Thymus (tissue), 11 donors: ENCODE measurements around the gene SPINK14. TPM values are rescaled to one million over a fixed set of nuclear protein-coding genes. Genes with fewer than 3 reads are reported as not detected.

ENCODE experiments used
- DNase-seq, 9 donors: peaks; one replicate each; pipeline ENCODE4 v3.0.0-alpha.2; 2013; ENCODE audit warnings: low spot score in 9 of 9, low read depth in 6 of 9, missing footprints in 1 of 9
- H3K27ac ChIP-seq, 2 donors: one replicate each; pipeline ENCODE4 v1.5.1; 2013; ENCODE audit warnings: control low read depth in 1 of 2, low read depth in 1 of 2, low read length in 1 of 2, mild to moderate bottlenecking in 1 of 2, moderate library complexity in 1 of 2
- H3K27me3 ChIP-seq, 2 donors: one replicate each; pipeline ENCODE4 v1.5.1; 2013; ENCODE audit warnings: low read length in 1 of 2; ENCODE audit not compliant: control insufficient read depth in 2 of 2, insufficient read depth in 1 of 2
- H3K36me3 ChIP-seq, 2 donors: one replicate each; pipeline ENCODE4 v1.5.1; 2013; ENCODE audit warnings: low read length in 1 of 2, mild to moderate bottlenecking in 1 of 2, moderate library complexity in 1 of 2; ENCODE audit not compliant: control insufficient read depth in 2 of 2, insufficient read depth in 2 of 2
- H3K4me1 ChIP-seq, 2 donors: one replicate each; pipeline ENCODE4 v1.5.1; 2013; ENCODE audit warnings: low read length in 2 of 2; ENCODE audit not compliant: control insufficient read depth in 2 of 2, insufficient read depth in 2 of 2
- H3K4me3 ChIP-seq, 2 donors: one replicate each; pipeline ENCODE4 v1.5.1; 2013; ENCODE audit warnings: low read length in 2 of 2, control low read depth in 1 of 2, mild to moderate bottlenecking in 1 of 2
- H3K9me3 ChIP-seq, 2 donors: one replicate each; pipeline ENCODE4 v1.5.1; 2013; ENCODE audit warnings: low read length in 1 of 2, mild to moderate bottlenecking in 1 of 2; ENCODE audit not compliant: control insufficient read depth in 2 of 2, insufficient read depth in 1 of 2
- WGBS: extraction: QIAGEN DNeasy Blood & Tissue Kit; methylation state at CpG from one replicate; pipeline ENCODE4 v1.1.7; 2013; 5-methylcytosine and 5-hydroxymethylcytosine counted together
- polyA plus RNA-seq: library from polyadenylated mRNA; stranded (reverse); fragments of 200-250 nt; gene quantifications from one replicate; pipeline ENCODE4 v1.2.3, GENCODE V29; 2013
- total RNA-seq: library from RNA; stranded (reverse); fragments of 120-200 nt; gene quantifications from one replicate; pipeline ENCODE4 v1.2.4, GENCODE V29; 2013
- donor health status: healthy.

The SPINK14 gene
- total and polyA plus RNA-seq, 2 donors, result not detected

- no peaks in the 10 kb centered on the region for H3K36me3 ChIP-seq
- H3K27ac ChIP-seq, result no peak overlapping the region
- H3K9me3 ChIP-seq, result no peaks in the 10 kb centered on the region
- 87% methylated on average over 2 of the region's 2 CpGs for WGBS
- no peaks in the 10 kb centered on the region for H3K27me3 ChIP-seq
- no peaks in the 10 kb centered on the region for H3K4me1 ChIP-seq
- no peak overlapping the region for H3K4me3 ChIP-seq
- DNase-seq, result no peak
Observed at GRCh38 chr5:148151872-148152271, 16.5 kb upstream of the SPINK14 start.

- H3K27me3 ChIP-seq, result no peaks in the 10 kb centered on the region
- H3K4me1 ChIP-seq, result no peaks in the 10 kb centered on the region
- DNase-seq, result no peak
- no peaks in the 10 kb centered on the region for H3K9me3 ChIP-seq
- H3K36me3 ChIP-seq, result no peaks in the 10 kb centered on the region
- no peak overlapping the region for H3K4me3 ChIP-seq
- no peak overlapping the region for H3K27ac ChIP-seq
Observed at GRCh38 chr5:148152781-148153180, 15.6 kb upstream of the SPINK14 start.

DNA sequence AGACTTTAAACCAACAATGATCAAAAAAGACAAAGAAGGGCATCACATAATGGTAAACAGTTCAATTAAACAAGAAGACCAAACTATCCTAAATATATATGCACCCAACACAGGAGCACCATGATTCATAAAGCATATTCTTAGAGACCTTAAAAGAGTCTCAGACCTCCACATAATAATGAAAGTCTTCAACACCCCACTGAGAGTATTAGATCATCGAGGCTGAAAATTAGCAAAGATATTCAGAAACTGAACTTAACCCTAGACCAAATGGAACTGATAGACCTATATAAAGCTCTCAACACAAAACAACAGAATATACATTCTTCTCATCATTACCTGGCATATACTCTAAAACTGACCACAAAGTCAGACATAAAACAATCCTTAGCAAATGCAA, 11.7 kb upstream of the SPINK14 start:
- no peaks in the 10 kb centered on the region for H3K4me1 ChIP-seq
- H3K27me3 ChIP-seq, result no peaks in the 10 kb centered on the region
- no peak overlapping the region for H3K4me3 ChIP-seq
- no peak for DNase-seq
- H3K27ac ChIP-seq, result no peak overlapping the region
- 97% methylated on average over 1 of the region's 1 CpG for WGBS
- H3K36me3 ChIP-seq, result no peaks in the 10 kb centered on the region
- H3K9me3 ChIP-seq, result no peaks in the 10 kb centered on the region

DNA sequence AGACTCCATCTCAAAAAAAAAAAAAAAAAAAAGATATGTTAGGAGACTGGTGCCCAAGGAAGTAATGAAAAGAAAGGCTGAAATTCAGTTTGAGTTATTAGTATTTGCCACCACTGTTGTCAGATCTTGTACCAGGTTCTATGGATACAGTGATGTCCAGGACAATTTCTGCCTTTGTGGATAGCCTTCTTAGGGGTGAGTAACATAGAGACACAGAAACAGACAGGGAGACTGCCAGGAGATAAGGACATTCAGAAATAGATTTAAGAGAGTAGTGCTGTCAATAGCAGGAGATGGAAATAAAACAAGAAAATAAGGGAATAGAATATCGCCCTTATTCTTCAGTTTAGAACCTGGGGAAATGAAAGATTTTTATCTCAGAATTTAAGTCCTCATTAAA, 6.3 kb upstream of the SPINK14 start:
- 98% methylated on average over 1 of the region's 1 CpG for WGBS
- no peaks in the 10 kb centered on the region for H3K36me3 ChIP-seq
- H3K27me3 ChIP-seq, result no peaks in the 10 kb centered on the region
- no peaks in the 10 kb centered on the region for H3K4me1 ChIP-seq
- no peak overlapping the region for H3K4me3 ChIP-seq
- no peaks in the 10 kb centered on the region for H3K9me3 ChIP-seq
- H3K27ac ChIP-seq, result no peak overlapping the region
- no peak for DNase-seq

DNA sequence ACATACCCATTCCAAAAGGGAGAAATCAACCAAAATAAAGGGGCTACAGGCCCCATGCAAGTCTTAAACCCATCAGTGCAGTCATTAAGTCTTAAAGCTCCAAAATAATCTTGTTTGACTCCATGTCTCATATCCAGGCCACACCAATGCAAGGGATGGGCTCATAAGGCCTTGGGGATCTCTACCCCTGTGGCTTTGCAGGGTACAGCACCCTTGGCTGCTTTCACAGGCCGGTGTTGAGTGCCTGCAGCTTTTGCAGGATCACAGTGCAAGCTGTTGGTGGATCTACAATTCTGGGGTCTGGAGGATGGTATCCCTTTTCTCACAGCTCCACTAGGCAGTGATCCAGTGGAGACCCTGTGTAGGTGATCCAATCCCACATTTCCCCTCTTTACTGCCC, 5.0 kb upstream of the SPINK14 start:
- Histone ChIP-seq H3K27ac (no peak overlapping the region), H3K4me3 (no peak overlapping the region), H3K27me3 (no peaks in the 10 kb centered on the region), H3K4me1 (no peaks in the 10 kb centered on the region), H3K9me3 (no peaks in the 10 kb centered on the region), H3K36me3 (no peaks in the 10 kb centered on the region)
- DNase-seq, result no peak
- 96% methylated on average over 1 of the region's 1 CpG for WGBS

- DNase-seq, result no peak
Observed at GRCh38 chr5:148166550-148167283, 1.6 kb upstream of the SPINK14 start.

GRCh38 chr5:148172377-148172776, 4.0 kb downstream of the SPINK14 start:
- no peak for DNase-seq
- no peak overlapping the region for H3K27ac ChIP-seq
- no peaks in the 10 kb centered on the region for H3K9me3 ChIP-seq
- 90% methylated on average over 2 of the region's 2 CpGs for whole genome bisulfite sequencing
- no peak overlapping the region for H3K4me3 ChIP-seq
- H3K4me1 ChIP-seq, result no peaks in the 10 kb centered on the region
- H3K36me3 ChIP-seq, result no peaks in the 10 kb centered on the region
- no peaks in the 10 kb centered on the region for H3K27me3 ChIP-seq

More at GRCh38 chr5:148166550-148167283, 1.6 kb upstream of the SPINK14 start:
- H3K4me3 ChIP-seq, result no peak overlapping the region
- H3K4me1 ChIP-seq, result no peaks in the 10 kb centered on the region
- H3K27me3 ChIP-seq, result no peaks in the 10 kb centered on the region
- no peaks in the 10 kb centered on the region for H3K9me3 ChIP-seq
- H3K27ac ChIP-seq, result no peak overlapping the region
- H3K36me3 ChIP-seq, result no peaks in the 10 kb centered on the region
- WGBS, result 91% methylated on average over 4 of the region's 4 CpGs

GRCh38 chr5:148176480-148176879, 8.1 kb downstream of the SPINK14 start:
- no peaks in the 10 kb centered on the region for H3K9me3 ChIP-seq

DNA sequence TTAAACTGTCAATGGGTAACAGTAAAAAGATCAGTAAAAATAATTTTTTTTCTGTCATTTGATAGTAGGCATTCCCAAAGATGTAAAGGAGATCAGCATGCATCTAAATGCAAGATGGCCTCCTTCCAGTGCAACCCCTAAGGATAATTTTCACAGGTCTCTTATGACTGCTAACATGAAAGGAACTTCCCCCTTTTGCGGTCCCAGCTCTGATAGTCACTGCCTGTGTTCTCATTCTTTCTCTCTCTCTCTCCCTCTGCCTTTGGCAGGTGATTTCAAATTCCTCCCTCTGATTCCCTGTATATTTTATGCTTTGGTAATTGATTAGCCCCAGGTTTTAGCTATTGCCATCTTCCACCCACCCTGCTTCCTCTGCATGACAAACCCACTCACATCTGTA, 8.9 kb downstream of the SPINK14 start:
- Histone ChIP-seq H3K4me1 (no peaks in the 10 kb centered on the region), H3K4me3 (no peak overlapping the region), H3K9me3 (no peaks in the 10 kb centered on the region), H3K36me3 (no peaks in the 10 kb centered on the region), H3K27ac (no peak overlapping the region), H3K27me3 (no peaks in the 10 kb centered on the region)
- no peak for DNase-seq
- WGBS, result 27% methylated on average over 1 of the region's 1 CpG

More at GRCh38 chr5:148176480-148176879, 8.1 kb downstream of the SPINK14 start:
- Histone ChIP-seq H3K36me3 (no peaks in the 10 kb centered on the region), H3K4me3 (no peak overlapping the region), H3K4me1 (no peaks in the 10 kb centered on the region), H3K27ac (no peak overlapping the region), H3K27me3 (no peaks in the 10 kb centered on the region)
- 79% methylated on average over 2 of the region's 2 CpGs for whole genome bisulfite sequencing
- DNase-seq, result no peak
